K562 (cell line): Measurements from ENCODE around the gene KRABD2.

Experiments used
- ATAC-seq: fragments of 200-7000 bp; cut with Tn5 transposase; 3 replicates; pipeline ENCODE4 v1.9.1; 2020; ENCODE audit warnings: moderate library complexity
- BruUV-seq: library from RNA; stranded (reverse); fragments of 400-500 nt; replicated peaks from 2 replicates; lab custom pipeline; 2021; lab: Mats Ljungman, UMichigan
- CTCF ChIA-PET: fragments of 300-600 bp; formaldehyde crosslinking; extraction: SDS; loops from one replicate; lab custom pipeline; 2021; ENCODE audit warnings: low intra/inter-chr PET ratio; lab: Yijun Ruan, JAX
- POLR2A ChIA-PET: fragments of 300-600, 350-650 bp; sonication (Branson Sonifier 250); formaldehyde crosslinking; extraction: SDS; loops from one replicate; lab custom pipeline; 2021; ENCODE audit warnings: antibody characterized with exemption, inconsistent platforms; lab: Yijun Ruan, JAX
- DNase-seq, 4 experiments: peaks; one replicate each; pipeline versions ENCODE4 v3.0.0 to v3.0.0-alpha.2; 2011 to 2018; ENCODE audit warnings: low spot score in 3 of 4, mixed read lengths in 3 of 4; ENCODE audit errors: extremely low read depth in 1 of 4
- FAIRE-seq: peaks from 2 replicates; lab custom pipeline; 2011; peaks lifted over from hg19 to GRCh38; lab: Jason Lieb, UNC
- H2AFZ ChIP-seq: 2 replicates; pipeline ENCODE4 v1.6.0; 2011; ENCODE audit warnings: low read depth, low read length, control low read depth, inconsistent platforms
- H3K27ac ChIP-seq: fragments of 200-600 bp; 3 replicates; pipeline ENCODE4 v1.8.0; 2011; ENCODE audit warnings: low read depth, mild to moderate bottlenecking, control low read depth, inconsistent platforms, low read length, moderate library complexity, mixed read lengths; ENCODE audit errors: extremely low read depth
- H3K27me3 ChIP-seq, 2 experiments: fragments of 300-600 bp in 1 of 2; 2 replicates in 1 of 2; 3 replicates in 1 of 2; pipeline versions ENCODE4 v1.6.0 to v1.8.0; 2011; ENCODE audit warnings: inconsistent platforms in 2 of 2, low read length in 2 of 2, mild to moderate bottlenecking in 1 of 2, mixed read lengths in 1 of 2, moderate library complexity in 1 of 2; ENCODE audit not compliant: control insufficient read depth in 2 of 2, insufficient read depth in 2 of 2
- H3K36me3 ChIP-seq: fragments of 300-600 bp; 3 replicates; pipeline ENCODE4 v1.8.0; 2011; ENCODE audit warnings: mild to moderate bottlenecking, low read length, inconsistent platforms; ENCODE audit not compliant: control insufficient read depth, insufficient read depth
- H3K4me1 ChIP-seq, 2 experiments: fragments of 200-600 bp in 1 of 2; replicated peaks in 1 of 2; 2 replicates in 1 of 2; 3 replicates in 1 of 2; pipeline versions ENCODE4 v1.5.1 to v1.8.0; 2011; ENCODE audit warnings: inconsistent platforms in 2 of 2, low read length in 2 of 2, mild to moderate bottlenecking in 1 of 2, mixed read lengths in 1 of 2, moderate library complexity in 1 of 2; ENCODE audit not compliant: control insufficient read depth in 2 of 2, insufficient read depth in 2 of 2
- H3K4me2 ChIP-seq: 2 replicates; pipeline ENCODE4 v1.6.1; 2011; ENCODE audit warnings: low read length, control low read depth, inconsistent platforms, mixed read lengths; ENCODE audit not compliant: insufficient read depth
- H3K4me3 ChIP-seq: fragments of 200-600 bp; sonication (generic), shearing (Covaris generic); 2 replicates; pipeline ENCODE4 v1.5.1; 2016; ENCODE audit warnings: control low read depth, inconsistent platforms
- H3K79me2 ChIP-seq: fragments of 200-600 bp; 3 replicates; pipeline ENCODE4 v1.8.0; 2011; ENCODE audit warnings: low read length, inconsistent platforms; ENCODE audit not compliant: control insufficient read depth, insufficient read depth
- H3K9ac ChIP-seq, 2 experiments: 2 replicates each; pipeline versions ENCODE4 v1.6.0 to v1.6.1; 2011; ENCODE audit warnings: low read depth in 2 of 2, low read length in 2 of 2, control low read depth in 1 of 2, inconsistent platforms in 1 of 2, mild to moderate bottlenecking in 1 of 2, mixed read lengths in 1 of 2; ENCODE audit not compliant: insufficient read depth in 1 of 2
- H3K9me1 ChIP-seq: one replicate; pipeline ENCODE4 v1.6.0; 2011; ENCODE audit warnings: inconsistent platforms, mild to moderate bottlenecking, low read length, moderate library complexity; ENCODE audit not compliant: control insufficient read depth, insufficient read depth
- H3K9me3 ChIP-seq: replicated peaks from 2 replicates; pipeline ENCODE4 v1.5.1; 2011; ENCODE audit warnings: low read depth, low read length, inconsistent platforms; ENCODE audit not compliant: control insufficient read depth, insufficient read depth
- H4K20me1 ChIP-seq: replicated peaks from 2 replicates; pipeline ENCODE4 v1.6.1; 2011; ENCODE audit warnings: low read length, inconsistent platforms, mixed read lengths; ENCODE audit not compliant: control insufficient read depth, insufficient read depth
- ARID4B ChIP-seq: sonication (generic); formaldehyde crosslinking; IDR thresholded peaks from 2 replicates; pipeline ENCODE4 v1.8.0; 2022; ENCODE audit warnings: mild to moderate bottlenecking, missing genetic modification reagents
- BRD9 ChIP-seq: fragments of 450-650 bp; IDR thresholded peaks from 2 replicates; pipeline ENCODE4 v1.6.1; 2018; ENCODE audit warnings: low read depth; ENCODE audit not compliant: partially characterized antibody
- KLF6 ChIP-seq: fragments of 250-450 bp; sonication (Bioruptor Pico); IDR thresholded peaks from 2 replicates; pipeline ENCODE4 v1.4.0; 2020; ENCODE audit warnings: mild to moderate bottlenecking, moderate library complexity, borderline replicate concordance
- RBM25 ChIP-seq: fragments of 200-400 bp; formaldehyde crosslinking; IDR thresholded peaks from 2 replicates; pipeline ENCODE4 v1.6.1; 2018; ENCODE audit warnings: low read length, low read depth, moderate library complexity; ENCODE audit not compliant: severe bottlenecking
- SIN3A ChIP-seq, 2 experiments: fragments of 150-350 bp in 1 of 2; IDR thresholded peaks; 2 replicates each; pipeline ENCODE4 v1.6.1; 2011 to 2016; ENCODE audit warnings: borderline replicate concordance in 2 of 2, low read depth in 2 of 2, low read length in 2 of 2, mild to moderate bottlenecking in 2 of 2, moderate library complexity in 2 of 2; ENCODE audit not compliant: control insufficient read depth in 1 of 2
- TCF3 ChIP-seq: sonication (generic); formaldehyde crosslinking; IDR thresholded peaks from 2 replicates; pipeline ENCODE4 v1.4.0; 2020; ENCODE audit warnings: mild to moderate bottlenecking, missing genetic modification reagents
- ZNF57 ChIP-seq: fragments of 450-650 bp; formaldehyde crosslinking; IDR thresholded peaks from 2 replicates; pipeline ENCODE4 v1.4.0; 2020; ENCODE audit warnings: mild to moderate bottlenecking, moderate library complexity
- ZNF592 ChIP-seq: fragments of 450-650 bp; IDR thresholded peaks from 2 replicates; pipeline ENCODE4 v1.6.1; 2017; ENCODE audit warnings: antibody characterized with exemption, mild to moderate bottlenecking
- WGBS: fragments of 100-300 bp; shearing (Covaris generic); methylation state at CpG from one replicate; pipeline ENCODE4 v1.1.6; 2016; ENCODE audit warnings: low coverage, mixed read lengths; ENCODE audit not compliant: insufficient coverage; ENCODE audit errors: missing lambda C conversion rate; 5-methylcytosine and 5-hydroxymethylcytosine counted together
- in situ Hi-C: fragments of 300-500 bp; cut with MboI; formaldehyde crosslinking; loops from 4 replicates; pipeline ENCODE4 v1.15.0; 2018; ENCODE audit warnings: inconsistent platforms, mixed read lengths
- intact Hi-C: fragments of 100-400 bp; cut with micrococcal nuclease; formaldehyde crosslinking; loops from 2 replicates; pipeline ENCODE4 v1.14.2; 2022

KRABD2 gene

GRCh38 chr17:8376271-8377067 lies at the start of gene KRABD2:
KRABD2 (minus strand) TSS chr17:8376704.
- no peaks in the 10 kb centered on the region for H3K9me1 ChIP-seq
- peaks cover 52% of the 10 kb centered on the region for H3K36me3 ChIP-seq
- 21% methylated on average over 23 of the region's 41 CpGs for WGBS
- FAIRE-seq (peak; percentile 72), DNase-seq (peak; percentile 80 to 87 (median 83)), ATAC-seq (peak; percentile 98)
- no TSS peak for BruUV-seq
- H4K20me1 ChIP-seq, result peaks cover 14% of the 10 kb centered on the region; the same call in 1 of the 2 replicates
- no peaks in the 10 kb centered on the region for H3K27me3 ChIP-seq
- H3K79me2 ChIP-seq, result peaks cover 30% of the 10 kb centered on the region
- peak within 1 kb of the TSS; percentile 37 for H3K4me3 ChIP-seq
- intact Hi-C loops (loop anchor here (5.0 kb wide), 1 partner anchor 59 kb away; no protein-coding TSS in a partner anchor), in situ Hi-C loops (loop anchor here (25.0 kb wide), 1 partner anchor 1161 kb away; no protein-coding TSS in a partner anchor)
- H3K9ac ChIP-seq, result peak within 1 kb of the TSS; percentile 45 to 89
- no peaks in the 10 kb centered on the region for H3K9me3 ChIP-seq
- ChIA-PET POLR2A (interaction anchor here (0.6 to 4.6 kb wide), 9 partner anchors 11 to 257 kb away, joined by 3 to 25 read pairs (median 3); no protein-coding TSS in a partner anchor), CTCF (no interaction called here)
- H3K4me1 ChIP-seq, result peaks cover 13 to 18% of the 10 kb centered on the region in 2 experiments
- peak within 1 kb of the TSS; percentile 50 for H3K27ac ChIP-seq
- peak within 1 kb of the TSS; percentile 63 for H2AFZ ChIP-seq
- H3K4me2 ChIP-seq, result peak within 1 kb of the TSS; percentile 75
- TF ChIP-seq TCF3, result no peak
- TF ChIP-seq BRD9, result no peak
- 0 out of 2 replicates have a peak, but pooled peaks have one; percentile 45 for TF ChIP-seq ZNF592
- peak in 1 of 2 experiments; percentile 24; a peak in 1 of 4 replicates for TF ChIP-seq SIN3A (IDR thresholded peaks at IDR 0.05; ENCODE audit: borderline replicate concordance in 2 of 2, control insufficient read depth in 1 of 2, low read depth in 2 of 2, low read length in 2 of 2)
- TF ChIP-seq ARID4B, result no peak
- TF ChIP-seq ZNF57 (CRISPR knock-in tag), result peak; percentile 26; the same call in 1 of the 2 replicates
- TF ChIP-seq RBM25, result no peak
- no peak for TF ChIP-seq KLF6 (CRISPR knock-in tag)
